Karpas-422 (cell line): ENCODE data around the gene SIPA1. TPM values are rescaled to one million over a fixed set of nuclear protein-coding genes. Genes with fewer than 3 reads are reported as not detected.
A peak's percentile ranks its signal among the peaks of the same experiment; 100 is the strongest.
"Not testable (repeated sequence)": the region's sequence is repeated elsewhere in the genome, so short reads cannot be mapped to it uniquely, and the experiment has no call there.

ENCODE experiments used
- DNase-seq: peaks from one replicate; pipeline ENCODE4 v3.0.0-alpha.2; 2015
- H2AFZ ChIP-seq: fragments of 200-600 bp; sonication (generic); 2 replicates; pipeline ENCODE4 v1.6.1; 2014; ENCODE audit warnings: antibody characterized with exemption, low read length, mixed read lengths
- H3K27ac ChIP-seq: fragments of 200-600 bp; sonication (generic); 2 replicates; pipeline ENCODE4 v1.5.1; 2014; ENCODE audit warnings: mild to moderate bottlenecking, low read length, moderate library complexity
- H3K27me3 ChIP-seq: fragments of 200-600 bp; sonication (generic); 2 replicates; pipeline ENCODE4 v1.6.1; 2014; ENCODE audit warnings: low read length, mixed read lengths
- H3K36me3 ChIP-seq: fragments of 200-600 bp; sonication (generic); 2 replicates; pipeline ENCODE4 v1.6.1; 2014; ENCODE audit warnings: low read length, mixed read lengths; ENCODE audit not compliant: insufficient read depth
- H3K4me1 ChIP-seq: fragments of 200-600 bp; sonication (generic); 2 replicates; pipeline ENCODE4 v1.6.1; 2014; ENCODE audit warnings: mild to moderate bottlenecking, low read length, mixed read lengths
- H3K4me2 ChIP-seq: fragments of 200-600 bp; sonication (generic); 2 replicates; pipeline ENCODE4 v1.6.1; 2014; ENCODE audit warnings: low read length, low read depth, mild to moderate bottlenecking; ENCODE audit not compliant: poor library complexity, severe bottlenecking
- H3K4me3 ChIP-seq: fragments of 200-600 bp; sonication (generic); 2 replicates; pipeline ENCODE4 v1.5.1; 2014; ENCODE audit warnings: mild to moderate bottlenecking, antibody characterized with exemption, low read length, mixed read lengths
- H3K79me2 ChIP-seq: fragments of 200-600 bp; sonication (generic); 2 replicates; pipeline ENCODE4 v1.6.1; 2014; ENCODE audit warnings: mild to moderate bottlenecking, low read length, mixed read lengths
- H3K9ac ChIP-seq: fragments of 200-600 bp; sonication (generic); 2 replicates; pipeline ENCODE4 v1.6.0; 2014; ENCODE audit warnings: low read length
- H3K9me2 ChIP-seq: fragments of 200-600 bp; sonication (generic), shearing (Covaris generic); replicated peaks from 2 replicates; pipeline ENCODE4 v1.6.0; 2014; ENCODE audit warnings: mild to moderate bottlenecking, low read length, moderate library complexity; ENCODE audit not compliant: insufficient read depth
- H3K9me3 ChIP-seq: fragments of 300-700, 200-600 bp; sonication (generic); 2 replicates; pipeline ENCODE4 v1.6.1; 2014; ENCODE audit warnings: low read length, mixed read lengths
- H4K20me1 ChIP-seq: fragments of 200-600 bp; sonication (generic); 2 replicates; pipeline ENCODE4 v1.6.1; 2014; ENCODE audit warnings: mild to moderate bottlenecking, antibody characterized with exemption, low read length, low read depth; ENCODE audit not compliant: insufficient read depth
- total RNA-seq: library from RNA; depleted of rRNA; stranded (reverse); fragments of >200 nt; shearing (Covaris generic); gene quantifications from 2 replicates; pipeline ENCODE4 v1.2.3, GENCODE V29; 2014; ENCODE audit warnings: low replicate concordance

SIPA1 gene
- total RNA-seq, 1 experiment from 2014 or later = 74.6 TPM

DNA sequence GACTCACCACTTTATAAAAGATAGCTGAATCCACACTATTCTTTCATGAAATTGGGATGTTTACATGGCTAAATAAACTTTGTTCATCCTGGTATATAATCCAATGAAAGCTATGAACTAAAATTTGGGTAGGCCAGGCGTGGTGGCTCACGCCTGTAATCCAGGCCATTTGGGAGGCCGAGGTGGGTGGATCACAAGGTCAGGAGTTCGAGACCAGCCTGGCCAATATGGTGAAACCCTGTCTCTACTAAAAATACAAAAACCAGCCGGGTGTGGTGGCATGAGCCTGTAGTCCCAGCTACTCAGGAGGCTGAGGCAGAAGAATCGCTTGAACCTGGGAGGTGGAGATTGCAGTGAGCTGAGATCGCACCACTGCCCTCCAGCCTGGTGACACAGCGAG lies 53.9 kb downstream of the SIPA1 start:
- not testable (repeated sequence) for DNase-seq, H3K36me3 ChIP-seq, H3K27me3 ChIP-seq, H2AFZ ChIP-seq, H3K27ac ChIP-seq, H3K9ac ChIP-seq, H3K79me2 ChIP-seq, H4K20me1 ChIP-seq, H3K9me3 ChIP-seq, H3K4me3 ChIP-seq, H3K4me1 ChIP-seq, H3K4me2 ChIP-seq, H3K9me2 ChIP-seq

DNA sequence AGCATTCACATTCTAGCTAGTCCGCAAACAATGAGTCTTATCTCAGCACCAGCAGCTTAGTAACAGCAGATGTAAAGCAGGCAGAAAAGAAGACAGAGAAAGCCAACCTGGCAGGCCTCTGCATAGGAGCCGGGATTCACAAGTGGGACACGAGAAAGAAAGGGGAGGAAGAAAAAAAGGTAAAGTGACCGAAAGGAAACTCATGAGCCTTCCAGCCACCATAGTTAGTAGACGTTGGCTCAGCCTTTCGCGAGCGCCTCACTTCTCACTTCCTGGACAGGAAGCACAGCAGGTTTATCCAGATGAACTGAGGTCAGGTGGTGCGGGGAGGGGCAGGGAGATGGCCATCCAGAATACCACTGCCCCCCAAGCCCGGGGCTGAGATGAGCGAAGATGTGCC lies 54.5 kb downstream of the SIPA1 start:
- no peak overlapping the region for H3K4me2 ChIP-seq
- no peak overlapping the region for H3K27ac ChIP-seq
- H3K79me2 ChIP-seq = no peaks in the 10 kb centered on the region
- no peak overlapping the region for H2AFZ ChIP-seq
- no peak for DNase-seq
- no peaks in the 10 kb centered on the region for H3K9me3 ChIP-seq
- no peaks in the 10 kb centered on the region for H3K9me2 ChIP-seq
- no peak overlapping the region for H3K9ac ChIP-seq
- no peaks in the 10 kb centered on the region for H3K27me3 ChIP-seq
- H3K36me3 ChIP-seq = no peaks in the 10 kb centered on the region
- H3K4me3 ChIP-seq = no peak overlapping the region
- no peaks in the 10 kb centered on the region for H3K4me1 ChIP-seq
- no peaks in the 10 kb centered on the region for H4K20me1 ChIP-seq

DNA sequence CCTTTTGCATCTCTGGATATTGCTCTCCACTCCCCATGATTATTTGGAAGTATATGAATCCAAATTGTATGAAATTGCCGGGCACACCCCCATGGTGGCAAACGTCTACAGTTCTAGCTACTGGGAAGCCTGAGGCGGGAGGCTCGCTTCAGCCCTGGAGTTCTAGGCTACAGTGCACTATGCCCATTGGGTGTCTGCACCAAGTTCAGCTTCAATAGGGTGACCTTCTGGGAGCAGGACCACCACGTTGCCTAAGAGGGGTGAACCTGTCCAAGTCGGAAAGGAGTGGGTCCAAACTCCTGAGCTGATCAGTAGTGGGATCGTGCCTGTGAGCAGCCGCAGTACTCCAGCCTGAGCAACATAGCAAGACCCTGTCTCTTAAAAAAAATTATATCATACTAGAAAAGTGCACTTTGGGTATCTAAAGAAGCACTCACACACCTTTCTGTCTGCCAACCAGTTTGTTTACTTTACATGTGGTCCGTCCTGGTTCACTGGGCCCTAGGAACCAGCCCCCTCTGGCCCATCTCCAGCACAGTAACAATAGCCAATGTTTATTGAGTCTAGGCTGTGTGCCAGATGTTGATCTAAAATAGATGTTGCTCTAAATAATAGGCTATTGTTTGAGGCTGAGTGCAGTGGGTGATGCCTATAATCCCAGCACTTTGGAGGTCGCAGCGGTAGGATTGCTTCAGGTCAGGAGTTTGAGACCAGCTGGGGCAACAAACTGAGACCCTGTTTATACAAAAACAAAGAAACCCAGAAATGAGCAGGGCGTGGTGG lies 57.7 kb downstream of the SIPA1 start:
- Histone ChIP-seq H3K27ac (no peak overlapping the region), H3K9me3 (no peaks in the 10 kb centered on the region)

DNA sequence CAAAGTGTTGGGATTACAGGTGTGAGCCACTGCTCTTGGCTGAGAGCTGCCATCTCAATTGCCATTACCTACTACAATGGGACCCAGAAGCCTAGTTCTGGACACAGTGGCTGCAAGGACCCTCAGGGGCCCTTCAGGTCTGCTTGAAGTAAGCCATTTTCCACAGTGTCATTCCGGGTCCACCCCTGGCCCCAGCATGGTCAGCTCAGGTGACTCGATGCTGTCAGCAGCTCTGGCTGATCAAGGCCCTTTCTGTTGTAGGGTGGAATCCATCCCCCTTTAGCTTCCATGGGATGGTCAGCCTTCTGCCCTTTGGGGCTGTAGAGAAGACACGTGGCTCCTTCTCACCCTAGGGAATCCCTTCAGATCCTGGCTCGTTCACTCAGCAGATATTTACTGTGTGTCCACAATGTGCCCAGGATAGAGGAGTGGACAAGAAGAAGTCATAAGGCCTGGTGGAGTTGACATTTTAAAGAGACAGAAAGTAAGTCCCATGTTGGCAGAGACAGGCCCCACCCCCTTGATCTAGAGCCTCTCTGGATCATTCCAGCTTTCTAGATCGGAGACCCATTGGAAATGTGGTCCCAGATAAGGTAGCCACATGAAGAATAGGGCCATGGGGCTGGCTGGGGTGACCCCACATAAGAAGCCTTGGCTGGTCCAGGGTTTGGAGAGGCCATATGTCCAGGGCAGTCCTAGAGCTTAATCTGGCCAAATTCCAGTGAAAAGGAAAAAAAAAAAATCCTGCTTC lies 59.1 kb downstream of the SIPA1 start:
- Histone ChIP-seq H3K27me3 (no peaks in the 10 kb centered on the region), H3K9me2 (no peaks in the 10 kb centered on the region), H3K27ac (no peak overlapping the region), H3K4me1 (peaks cover 11% of the 10 kb centered on the region), H3K4me2 (no peak overlapping the region), H2AFZ (no peak overlapping the region), H3K4me3 (no peak overlapping the region), H4K20me1 (no peaks in the 10 kb centered on the region), H3K9ac (no peak overlapping the region), H3K79me2 (no peaks in the 10 kb centered on the region), H3K9me3 (no peaks in the 10 kb centered on the region), H3K36me3 (no peaks in the 10 kb centered on the region)
- DNase-seq = peak; percentile 30

More for the DNA sequence above, 57.7 kb downstream of the SIPA1 start:
- peaks cover 7% of the 10 kb centered on the region for H3K4me1 ChIP-seq
- H3K27me3 ChIP-seq = no peaks in the 10 kb centered on the region
- no peak overlapping the region for H3K4me2 ChIP-seq
- H3K4me3 ChIP-seq = no peak overlapping the region
- no peak overlapping the region for H3K9ac ChIP-seq
- H3K9me2 ChIP-seq = no peaks in the 10 kb centered on the region
- no peaks in the 10 kb centered on the region for H4K20me1 ChIP-seq
- DNase-seq = peak; percentile 32
- no peaks in the 10 kb centered on the region for H3K79me2 ChIP-seq
- no peaks in the 10 kb centered on the region for H3K36me3 ChIP-seq
- H2AFZ ChIP-seq = no peak overlapping the region

- Histone ChIP-seq H3K36me3 (no peaks in the 10 kb centered on the region), H3K9ac (no peak overlapping the region), H3K9me2 (no peaks in the 10 kb centered on the region), H3K4me2 (no peak overlapping the region), H3K4me3 (no peak overlapping the region), H2AFZ (no peak overlapping the region), H3K27ac (no peak overlapping the region), H3K79me2 (no peaks in the 10 kb centered on the region), H3K4me1 (peaks cover 11% of the 10 kb centered on the region), H3K9me3 (no peaks in the 10 kb centered on the region), H3K27me3 (no peaks in the 10 kb centered on the region), H4K20me1 (no peaks in the 10 kb centered on the region)
- no peak for DNase-seq
These were observed 60.3 kb downstream of the SIPA1 start for GRCh38 chr11:65698205-65698604.

- H3K4me2 ChIP-seq = no peak overlapping the region
- no peak overlapping the region for H3K4me3 ChIP-seq
- DNase-seq = no peak
- H3K9ac ChIP-seq = no peak overlapping the region
- no peak overlapping the region for H3K27ac ChIP-seq
- H3K9me2 ChIP-seq = no peaks in the 10 kb centered on the region
- no peaks in the 10 kb centered on the region for H3K79me2 ChIP-seq
- no peak overlapping the region for H2AFZ ChIP-seq
- H3K9me3 ChIP-seq = no peaks in the 10 kb centered on the region
- no peaks in the 10 kb centered on the region for H4K20me1 ChIP-seq
- H3K4me1 ChIP-seq = peaks cover 11% of the 10 kb centered on the region
- no peaks in the 10 kb centered on the region for H3K27me3 ChIP-seq
- no peaks in the 10 kb centered on the region for H3K36me3 ChIP-seq
These were observed 61.4 kb downstream of the SIPA1 start for GRCh38 chr11:65699306-65699705.

DNA sequence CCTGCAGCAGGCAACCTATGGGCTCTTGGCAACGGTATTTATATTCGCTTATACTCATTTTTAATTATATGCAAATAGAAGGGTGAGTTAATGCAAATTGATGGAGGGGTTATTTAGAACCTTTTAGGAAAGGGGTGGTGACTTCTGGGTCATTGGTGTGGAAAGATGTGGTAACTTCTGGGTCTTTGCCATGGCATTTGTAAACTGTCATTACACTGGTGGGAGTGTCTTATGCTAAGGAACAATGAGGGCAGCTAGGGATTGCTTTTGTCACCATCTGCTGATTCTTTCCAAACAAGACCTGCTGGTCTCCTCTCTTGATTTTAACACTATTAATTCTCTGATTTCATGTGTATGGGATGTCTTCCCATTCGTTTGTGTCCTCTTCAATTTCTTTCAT lies 62.5 kb downstream of the SIPA1 start:
- Histone ChIP-seq H3K27ac (no peak overlapping the region), H3K4me2 (no peak overlapping the region), H3K9ac (no peak overlapping the region), H3K4me1 (peaks cover 11% of the 10 kb centered on the region), H3K9me3 (no peaks in the 10 kb centered on the region), H4K20me1 (no peaks in the 10 kb centered on the region), H3K79me2 (no peaks in the 10 kb centered on the region), H3K27me3 (no peaks in the 10 kb centered on the region), H3K36me3 (no peaks in the 10 kb centered on the region), H3K9me2 (no peaks in the 10 kb centered on the region), H3K4me3 (no peak overlapping the region), H2AFZ (no peak overlapping the region)
- DNase-seq = peak; percentile 65
